ENCODE measurements around the gene UBE2E3. TPM values are rescaled to one million over a fixed set of nuclear protein-coding genes. Genes with fewer than 3 reads are reported as not detected.

The UBE2E3 gene
- total RNA-seq, 1 donor from 2014 or later = 379 TPM

- H3K4me1 ChIP-seq = no peaks in the 10 kb centered on the region
- H3K36me3 Mint-ChIP-seq = no peaks in the 10 kb centered on the region
- H3K27me3 ChIP-seq = no peaks in the 10 kb centered on the region
- H3K79me2 ChIP-seq (ENCODE audit: low read depth) = peaks cover 94% of the 10 kb centered on the region
- H3K9me3 ChIP-seq (ENCODE audit: low read depth) = no peaks in the 10 kb centered on the region
- TF ChIP-seq CTCF (IDR thresholded peaks at IDR 0.05) (no peak), EZH2 (IDR thresholded peaks at IDR 0.05) (no peak), EZH2phosphoT487 (IDR thresholded peaks at IDR 0.05) (no peak)
- no peak for DNase-seq (ENCODE audit: low spot score)
- no peak overlapping the region for H3K4me3 ChIP-seq
- no peaks in the 10 kb centered on the region for H3K36me3 ChIP-seq
- no peak overlapping the region for H3K4me3 Mint-ChIP-seq
- no peak overlapping the region for H3K27ac ChIP-seq
- H3K4me2 ChIP-seq = no peak overlapping the region
- H4K20me1 ChIP-seq (ENCODE audit: low read depth) = no peaks in the 10 kb centered on the region
- no peaks in the 10 kb centered on the region for H3K4me1 Mint-ChIP-seq
- no peak overlapping the region for H3K9ac ChIP-seq
- no peak overlapping the region for H2AFZ ChIP-seq (replicated peaks)
- H3K27ac Mint-ChIP-seq = no peak overlapping the region
- no peaks in the 10 kb centered on the region for H3K27me3 Mint-ChIP-seq (ENCODE audit: insufficient read depth, low read depth)
- no peaks in the 10 kb centered on the region for H3K9me3 Mint-ChIP-seq
- no peaks in the 10 kb centered on the region for H3F3A ChIP-seq (ENCODE audit: low read depth)
Observed at GRCh38 chr2:181046833-181047232, 66.4 kb downstream of the UBE2E3 start.

GRCh38 chr2:181047829-181048228 lies 67.4 kb downstream of the UBE2E3 start:
- H3K4me2 ChIP-seq = no peak overlapping the region
- Mint-ChIP-seq H3K27me3 (ENCODE audit: insufficient read depth, low read depth) (no peaks in the 10 kb centered on the region), H3K4me3 (no peak overlapping the region), H3K4me1 (no peaks in the 10 kb centered on the region), H3K36me3 (peaks cover 2% of the 10 kb centered on the region), H3K9me3 (peaks cover 2% of the 10 kb centered on the region), H3K27ac (no peak overlapping the region)
- H3K27ac ChIP-seq = no peak overlapping the region
- no peak overlapping the region for H3K4me3 ChIP-seq
- DNase-seq (ENCODE audit: low spot score) = no peak
- no peaks in the 10 kb centered on the region for H4K20me1 ChIP-seq (ENCODE audit: low read depth)
- H3F3A ChIP-seq (ENCODE audit: low read depth) = no peaks in the 10 kb centered on the region
- H3K9me3 ChIP-seq (ENCODE audit: low read depth) = no peaks in the 10 kb centered on the region
- no peak overlapping the region for H2AFZ ChIP-seq (replicated peaks)
- no peaks in the 10 kb centered on the region for H3K4me1 ChIP-seq
- no peak for TF ChIP-seq EZH2phosphoT487 (IDR thresholded peaks at IDR 0.05)
- TF ChIP-seq EZH2 (IDR thresholded peaks at IDR 0.05) = no peak
- TF ChIP-seq CTCF (IDR thresholded peaks at IDR 0.05) = no peak
- no peak overlapping the region for H3K9ac ChIP-seq
- no peaks in the 10 kb centered on the region for H3K36me3 ChIP-seq
- peaks cover 95% of the 10 kb centered on the region for H3K79me2 ChIP-seq (ENCODE audit: low read depth)
- H3K27me3 ChIP-seq = no peaks in the 10 kb centered on the region

- Mint-ChIP-seq H3K36me3 (peaks cover 23% of the 10 kb centered on the region), H3K9me3 (peaks cover 19% of the 10 kb centered on the region), H3K4me1 (no peaks in the 10 kb centered on the region), H3K27me3 (ENCODE audit: insufficient read depth, low read depth) (no peaks in the 10 kb centered on the region), H3K4me3 (no peak overlapping the region), H3K27ac (no peak overlapping the region)
- Histone ChIP-seq H3K27me3 (no peaks in the 10 kb centered on the region), H3F3A (ENCODE audit: low read depth) (no peaks in the 10 kb centered on the region), H3K9me3 (ENCODE audit: low read depth) (no peaks in the 10 kb centered on the region), H3K4me3 (no peak overlapping the region), H3K4me2 (no peak overlapping the region), H3K27ac (no peak overlapping the region), H3K36me3 (no peaks in the 10 kb centered on the region), H3K9ac (no peak overlapping the region), H3K4me1 (no peaks in the 10 kb centered on the region), H2AFZ (replicated peaks) (no peak overlapping the region), H4K20me1 (ENCODE audit: low read depth) (peaks cover 7% of the 10 kb centered on the region), H3K79me2 (ENCODE audit: low read depth) (peaks cover 78% of the 10 kb centered on the region)
- DNase-seq (ENCODE audit: low spot score) = no peak
- no peak for TF ChIP-seq EZH2phosphoT487 (IDR thresholded peaks at IDR 0.05)
- no peak for TF ChIP-seq CTCF (IDR thresholded peaks at IDR 0.05)
- TF ChIP-seq EZH2 (IDR thresholded peaks at IDR 0.05) = no peak
Observed at GRCh38 chr2:181051861-181052522, 71.6 kb downstream of the UBE2E3 start.
